Stimulated activated CD8-positive, alpha-beta memory T cell treated with anti-CD3 and anti-CD28 coated beads, Interleukin-4, amount 100 ng/mL, for 1 hour (primary cell): ENCODE measurements around the gene SASH1.

ENCODE experiments used
- DNase-seq, 2 donors: peaks; one replicate each; pipeline ENCODE4 v3.0.0-alpha.2; 2020; ENCODE audit warnings: low read depth in 2 of 2, low spot score in 1 of 2

Gene SASH1

GRCh38 chr6:148491638-148492251 is 149.1 kb downstream of the SASH1 start:
- DNase-seq, result no peak

GRCh38 chr6:148492654-148493290 is 150.1 kb downstream of the SASH1 start:
- DNase-seq, result no peak

- no peak for DNase-seq
These were observed 150.8 kb downstream of the SASH1 start for GRCh38 chr6:148493424-148493823.

GRCh38 chr6:148494226-148494625 is 151.6 kb downstream of the SASH1 start:
- DNase-seq, result no peak

GRCh38 chr6:148495029-148495428 is 152.4 kb downstream of the SASH1 start:
- no peak for DNase-seq

- DNase-seq, result no peak
These were observed 154.6 kb downstream of the SASH1 start for GRCh38 chr6:148497257-148497656.

- no peak for DNase-seq
These were observed 155.1 kb downstream of the SASH1 start for GRCh38 chr6:148497717-148498116.

GRCh38 chr6:148500402-148500801 is 157.8 kb downstream of the SASH1 start:
- DNase-seq, result no peak

- no peak for DNase-seq
These were observed 158.5 kb downstream of the SASH1 start for GRCh38 chr6:148501178-148501590.

GRCh38 chr6:148502083-148502772 is 159.6 kb downstream of the SASH1 start:
- DNase-seq, result no peak

- DNase-seq, result no peak
These were observed 160.1 kb downstream of the SASH1 start for GRCh38 chr6:148502773-148503135.

- DNase-seq, result no peak
These were observed 161.1 kb downstream of the SASH1 start for GRCh38 chr6:148503703-148504102.

GRCh38 chr6:148507774-148508173 is 165.1 kb downstream of the SASH1 start:
- no peak for DNase-seq

- DNase-seq, result no peak
These were observed 165.9 kb downstream of the SASH1 start for GRCh38 chr6:148508401-148509041.

- no peak for DNase-seq
These were observed 166.6 kb downstream of the SASH1 start for GRCh38 chr6:148509119-148509799.

- no peak for DNase-seq
These were observed 167.4 kb downstream of the SASH1 start for GRCh38 chr6:148509800-148510581.

- no peak for DNase-seq
These were observed 170.8 kb downstream of the SASH1 start for GRCh38 chr6:148513145-148514071.

GRCh38 chr6:148514091-148514845 is 171.6 kb downstream of the SASH1 start:
- no peak for DNase-seq

- no peak for DNase-seq
These were observed 173.6 kb downstream of the SASH1 start for GRCh38 chr6:148516217-148516616.
